ENCODE results near the gene PAK1.
"Not testable (repeated sequence)": the region's sequence is repeated elsewhere in the genome, so short reads cannot be mapped to it uniquely, and the experiment has no call there.

PAK1 gene

GRCh38 chr11:77300695-77301094 is 173.2 kb downstream of the PAK1 start:
- no peak for DNase-seq

GRCh38 chr11:77300028-77300427 is 173.9 kb downstream of the PAK1 start:
- DNase-seq: not testable (repeated sequence)

- no peak for DNase-seq
Measured at GRCh38 chr11:77299528-77299993, 174.3 kb downstream of the PAK1 start.

GRCh38 chr11:77294040-77294439 is 179.9 kb downstream of the PAK1 start:
- DNase-seq: no peak

GRCh38 chr11:77289737-77290136 is 184.2 kb downstream of the PAK1 start:
- no peak for DNase-seq

GRCh38 chr11:77287615-77288273 is 186.2 kb downstream of the PAK1 start:
- no peak for DNase-seq

GRCh38 chr11:77287136-77287535 is 186.8 kb downstream of the PAK1 start:
- DNase-seq: no peak

GRCh38 chr11:77284476-77285468 is 189.1 kb downstream of the PAK1 start:
- no peak for DNase-seq

GRCh38 chr11:77283101-77283500 is 190.8 kb downstream of the PAK1 start:
- no peak for DNase-seq

- DNase-seq: no peak
Measured at GRCh38 chr11:77278595-77279506, 195.0 kb downstream of the PAK1 start.

- DNase-seq: no peak
Measured at GRCh38 chr11:77276271-77276670, 197.6 kb downstream of the PAK1 start.

All from NCI-H774 (cell line).